Fibroblast of lung (primary cell): ENCODE data around the gene MRPS33.

ENCODE experiments used
- CTCF ChIP-seq, 2 donors: IDR thresholded peaks in 1 of 2; conservative IDR thresholded peaks in 1 of 2; 1 replicate in 1 of 2; 2 replicates in 1 of 2; pipeline ENCODE4 v1.5.1; 2011 to 2012; ENCODE audit warnings: low read length in 2 of 2, control low read depth in 1 of 2, inconsistent platforms in 1 of 2, low read depth in 1 of 2, mild to moderate bottlenecking in 1 of 2
- EZH2 ChIP-seq: IDR thresholded peaks from 2 replicates; pipeline ENCODE4 v1.5.1; 2012; ENCODE audit warnings: low read length, control low read depth, mild to moderate bottlenecking; ENCODE audit errors: missing control alignments

GRCh38 chr7:141011443-141011842 lies 3.3 kb downstream of the MRPS33 start:
- TF ChIP-seq CTCF (conservative IDR thresholded peaks at IDR 0.05 in 1 of 2, IDR thresholded peaks at IDR 0.05 in 1 of 2; ENCODE audit: low read depth in 1 of 2, low read length in 2 of 2): no peak
- no peak for TF ChIP-seq EZH2
